K562 treated with DMSO at 1 percent for 12 hours (cell line): ENCODE measurements around the gene CCKAR. TPM values are rescaled to one million over a fixed set of nuclear protein-coding genes. Genes with fewer than 3 reads are reported as not detected.

ENCODE experiments used
- total RNA-seq: library from RNA; unstranded; fragments of 300-600 nt; gene quantifications from 2 replicates; pipeline ENCODE4 v1.2.3, GENCODE V29; 2022; ENCODE audit not compliant: insufficient read depth

Gene CCKAR
- total RNA-seq = not detected in 2 replicates

DNA sequence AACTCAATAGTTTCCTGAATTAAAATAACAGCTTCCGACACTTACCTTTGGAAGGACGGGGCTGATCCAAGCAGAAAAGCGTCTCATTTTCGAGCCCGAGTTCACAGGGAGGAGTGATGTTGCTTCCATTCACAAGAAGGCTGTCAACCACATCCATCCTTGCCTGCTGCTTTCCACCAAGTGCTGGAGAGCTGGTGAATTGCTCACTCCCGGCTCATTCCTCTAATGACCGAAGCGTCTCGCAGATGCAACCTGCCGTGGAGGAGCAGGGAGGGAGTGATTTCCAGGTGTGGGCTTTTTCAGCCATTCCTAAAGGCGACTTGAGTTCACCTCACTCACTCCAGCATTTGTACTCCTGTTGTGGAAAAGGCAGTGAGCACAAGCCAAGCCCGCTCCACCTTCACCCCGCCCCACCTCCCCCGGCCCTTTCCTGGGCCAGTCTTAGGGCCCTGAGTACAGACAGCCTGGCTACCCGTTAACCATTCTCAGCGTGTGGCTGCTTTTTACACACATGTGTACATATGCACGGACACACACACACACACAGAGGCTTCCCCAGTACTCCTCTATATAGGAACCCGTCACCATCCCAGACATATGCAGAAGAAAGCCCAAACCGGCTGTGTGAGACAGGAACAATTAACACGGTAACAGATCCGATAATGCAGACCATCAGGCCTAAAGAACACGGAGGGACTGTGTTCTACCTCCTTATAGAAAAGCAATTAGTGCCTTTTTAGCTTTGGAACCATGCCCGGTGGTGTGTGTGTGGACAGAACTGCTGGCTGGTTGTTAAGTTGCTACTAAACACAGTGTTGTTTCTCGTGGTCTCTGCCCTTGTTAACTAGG lies at the start of gene CCKAR:
Gene CCKAR (minus strand): TSS at position 374 of the 849 bp plus-strand sequence. CDS start 217 bp downstream, at position 157.

Other genes starting within 250 kb of the CCKAR start
- gene RBPJ, start 169.5 kb downstream of the CCKAR start, total RNA-seq = 6.1 and 21.5 TPM in 2 replicates
- gene TBC1D19, start 93.6 kb upstream of the CCKAR start, total RNA-seq = 1.6 and 3.4 TPM in 2 replicates